D721Med (cell line): ENCODE measurements around the gene C11orf21.
A peak's percentile ranks its signal among the peaks of the same experiment; 100 is the strongest.

Experiments
- DNase-seq: peaks from one replicate; pipeline ENCODE4 v3.0.0; 2011; ENCODE audit warnings: low spot score; ENCODE audit not compliant: insufficient read length
- FAIRE-seq: peaks from 2 replicates; lab custom pipeline; 2011; peaks lifted over from hg19 to GRCh38; lab: Jason Lieb, UNC
- CTCF ChIP-seq: IDR thresholded peaks from 2 replicates; pipeline ENCODE4 v1.5.1; 2012; ENCODE audit warnings: mild to moderate bottlenecking, control low read depth; ENCODE audit not compliant: insufficient read depth; ENCODE audit errors: missing control alignments

Gene C11orf21

GRCh38 chr11:2306877-2307500 lies 5.3 kb upstream of the C11orf21 start:
- DNase-seq (no peak), FAIRE-seq (no peak)
- no peak for TF ChIP-seq CTCF

- FAIRE-seq, result no peak
- DNase-seq, result no peak
- no peak for TF ChIP-seq CTCF
Measured at GRCh38 chr11:2306452-2306823, 4.7 kb upstream of the C11orf21 start.

- FAIRE-seq, result no peak
- no peak for DNase-seq
- no peak for TF ChIP-seq CTCF
Measured at GRCh38 chr11:2305788-2306451, 4.2 kb upstream of the C11orf21 start.

GRCh38 chr11:2305140-2305778 lies 3.5 kb upstream of the C11orf21 start:
- DNase-seq (no peak), FAIRE-seq (no peak)
- TF ChIP-seq CTCF, result peak; percentile 55

- TF ChIP-seq CTCF, result no peak
- no peak for FAIRE-seq
- no peak for DNase-seq
Measured at GRCh38 chr11:2304506-2305139, 2.9 kb upstream of the C11orf21 start.

- no peak for FAIRE-seq
- no peak for TF ChIP-seq CTCF
- DNase-seq, result no peak
Measured at GRCh38 chr11:2303627-2304505, 2.1 kb upstream of the C11orf21 start.
